GM12801 (cell line): Measurements from ENCODE around the gene CLK2.

ENCODE experiments used
- TF ChIP-seq, protein P1 (sequence below): IDR thresholded peaks from one replicate; pipeline ENCODE4 v1.5.1; 2011; ENCODE audit warnings: control low read depth; ENCODE audit not compliant: insufficient read length; ENCODE audit errors: extremely low read depth

Gene CLK2

DNA sequence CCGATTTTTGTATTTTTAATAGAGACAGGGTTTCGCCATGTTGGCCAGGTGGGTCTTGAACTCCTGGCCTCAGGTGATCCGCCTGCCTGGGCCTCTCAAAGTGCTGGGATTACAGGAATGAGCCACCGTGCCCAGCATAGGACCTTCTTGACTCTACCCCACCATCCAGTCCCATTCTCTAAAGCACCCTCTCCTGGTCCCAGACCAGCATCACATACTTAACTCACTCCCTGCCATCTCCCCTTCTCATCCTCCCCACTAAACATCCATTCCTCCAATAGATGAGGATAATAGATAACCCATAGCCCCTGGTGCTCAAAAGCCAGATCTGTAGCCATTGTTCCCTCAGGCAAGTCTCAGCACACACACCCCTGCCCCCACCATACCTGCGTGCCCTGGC, 20.1 kb downstream of the CLK2 start:
- TF ChIP-seq, protein P1, sequence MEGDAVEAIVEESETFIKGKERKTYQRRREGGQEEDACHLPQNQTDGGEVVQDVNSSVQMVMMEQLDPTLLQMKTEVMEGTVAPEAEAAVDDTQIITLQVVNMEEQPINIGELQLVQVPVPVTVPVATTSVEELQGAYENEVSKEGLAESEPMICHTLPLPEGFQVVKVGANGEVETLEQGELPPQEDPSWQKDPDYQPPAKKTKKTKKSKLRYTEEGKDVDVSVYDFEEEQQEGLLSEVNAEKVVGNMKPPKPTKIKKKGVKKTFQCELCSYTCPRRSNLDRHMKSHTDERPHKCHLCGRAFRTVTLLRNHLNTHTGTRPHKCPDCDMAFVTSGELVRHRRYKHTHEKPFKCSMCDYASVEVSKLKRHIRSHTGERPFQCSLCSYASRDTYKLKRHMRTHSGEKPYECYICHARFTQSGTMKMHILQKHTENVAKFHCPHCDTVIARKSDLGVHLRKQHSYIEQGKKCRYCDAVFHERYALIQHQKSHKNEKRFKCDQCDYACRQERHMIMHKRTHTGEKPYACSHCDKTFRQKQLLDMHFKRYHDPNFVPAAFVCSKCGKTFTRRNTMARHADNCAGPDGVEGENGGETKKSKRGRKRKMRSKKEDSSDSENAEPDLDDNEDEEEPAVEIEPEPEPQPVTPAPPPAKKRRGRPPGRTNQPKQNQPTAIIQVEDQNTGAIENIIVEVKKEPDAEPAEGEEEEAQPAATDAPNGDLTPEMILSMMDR: no peak

DNA sequence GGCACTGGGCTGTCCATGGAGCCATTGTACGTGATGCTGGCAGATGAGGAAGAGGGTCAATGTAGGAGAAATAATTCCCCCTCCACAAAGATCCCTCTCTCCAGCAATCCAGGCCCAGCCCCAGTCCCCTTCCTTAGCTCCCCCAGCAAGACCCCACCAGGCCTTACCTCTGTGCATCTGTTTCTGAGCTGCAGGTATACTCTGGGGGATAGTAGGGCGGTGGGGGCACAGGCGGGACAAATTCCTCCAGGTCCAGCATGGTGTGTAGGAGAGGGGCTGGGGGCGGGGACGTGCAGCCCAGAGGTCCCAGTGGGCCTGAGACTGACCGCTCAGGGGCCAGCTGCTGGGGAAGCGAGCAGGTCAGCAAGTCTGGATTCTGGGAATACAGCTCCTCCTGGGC, 21.7 kb downstream of the CLK2 start:
- TF ChIP-seq, protein P1: no peak

DNA sequence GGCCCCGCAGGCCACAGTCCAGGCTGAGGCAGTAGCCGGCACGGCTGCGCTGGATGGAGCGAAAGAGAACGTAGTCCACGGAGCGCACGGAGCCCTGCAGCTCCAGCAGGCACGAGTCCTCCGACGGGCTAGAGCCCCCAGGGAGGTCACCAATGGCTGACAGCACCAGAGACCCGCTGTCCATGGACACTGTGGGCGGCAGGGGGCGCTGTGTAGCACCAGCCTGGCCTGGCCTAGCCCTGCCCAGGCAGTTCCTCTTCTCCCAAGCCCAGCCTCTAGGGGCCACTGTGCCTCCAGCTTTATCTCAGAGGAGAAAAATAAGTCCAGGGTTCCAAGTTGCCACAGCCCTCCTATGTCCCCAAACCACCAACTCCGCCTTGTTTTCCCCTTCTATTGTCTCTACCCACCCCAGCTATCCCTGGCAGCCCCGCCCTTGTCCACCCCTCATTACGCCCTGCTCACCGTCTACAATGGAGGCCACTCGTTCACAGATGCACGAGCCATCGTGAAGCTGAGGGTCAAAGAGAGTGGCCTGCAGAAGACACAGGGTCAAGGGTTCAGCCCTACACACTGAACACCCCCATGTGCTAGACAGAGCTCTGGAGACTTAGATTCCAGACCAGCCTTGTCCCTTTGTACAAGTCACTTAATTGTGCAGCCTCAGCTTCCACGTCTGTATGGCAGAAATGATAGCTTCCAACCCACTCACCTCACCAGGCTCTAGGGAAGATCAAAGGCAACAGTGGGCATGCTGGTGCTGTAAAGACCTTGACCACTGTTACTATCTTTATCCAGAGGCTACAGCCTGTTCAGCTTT, 22.5 kb downstream of the CLK2 start:
- TF ChIP-seq, protein P1: peak; percentile 96

DNA sequence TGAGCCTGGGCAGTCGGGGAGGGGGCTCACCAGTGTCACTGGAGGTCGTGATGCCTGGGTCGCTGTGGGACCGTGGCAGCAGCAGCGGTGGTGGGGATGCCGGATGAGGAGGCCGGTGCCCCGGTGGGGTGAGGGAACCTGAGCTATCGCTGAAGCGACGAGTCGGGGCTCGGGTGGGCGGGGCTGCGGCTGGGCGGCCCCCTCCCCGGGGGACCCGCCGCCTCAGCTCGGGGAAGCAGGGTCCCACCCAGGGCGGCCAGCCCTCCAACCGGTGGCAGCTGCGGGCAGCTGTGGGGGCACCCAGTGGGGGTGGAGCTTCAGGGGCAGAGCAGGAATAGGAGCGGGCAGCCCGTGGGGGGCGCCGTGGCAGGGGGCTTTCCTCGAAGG, 23.1 kb downstream of the CLK2 start:
- TF ChIP-seq, protein P1: no peak

DNA sequence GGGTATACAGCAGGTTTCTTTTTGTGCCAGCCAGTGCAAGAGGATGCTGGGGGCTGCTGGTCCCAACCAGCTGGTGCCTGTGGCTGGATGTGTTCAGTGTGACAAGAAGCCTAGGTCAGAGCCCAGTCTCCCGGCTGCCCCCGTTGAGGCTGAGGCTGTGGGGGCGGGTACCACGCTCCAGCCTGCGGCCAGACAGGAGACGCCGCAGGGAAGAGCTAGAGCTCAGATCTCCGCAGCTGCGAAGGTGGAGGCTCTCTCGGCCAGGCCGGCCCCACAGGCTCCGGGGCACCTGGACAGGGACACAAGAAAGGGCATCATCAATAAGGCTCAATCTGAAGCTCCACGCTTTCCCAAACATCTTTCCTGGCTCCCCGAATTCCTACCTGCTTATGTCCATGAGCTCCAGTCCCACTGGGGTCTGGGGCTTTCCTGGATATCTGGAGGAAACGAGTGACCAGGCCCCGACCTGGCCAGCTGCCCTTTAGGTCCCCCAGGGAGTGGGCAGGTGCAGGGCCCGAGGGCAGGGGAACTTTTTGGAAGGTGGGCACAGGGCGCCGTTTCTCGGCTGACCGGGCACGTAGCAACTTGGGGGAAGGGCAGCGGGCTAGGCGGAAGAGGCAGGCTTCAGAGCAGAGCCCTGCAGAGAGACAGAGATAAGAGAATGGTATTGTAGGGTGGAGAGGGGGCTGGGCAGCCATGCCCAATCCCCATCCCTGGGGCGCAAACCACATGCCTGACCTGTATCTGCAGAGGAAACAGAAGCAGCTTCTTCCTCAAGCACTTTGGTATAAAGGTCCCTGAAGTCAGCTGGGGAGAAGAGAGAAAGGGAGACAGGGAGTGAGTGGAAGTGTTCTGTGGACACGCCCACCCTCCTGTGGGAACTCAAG, 25.4 kb downstream of the CLK2 start:
- TF ChIP-seq, protein P1: no peak

DNA sequence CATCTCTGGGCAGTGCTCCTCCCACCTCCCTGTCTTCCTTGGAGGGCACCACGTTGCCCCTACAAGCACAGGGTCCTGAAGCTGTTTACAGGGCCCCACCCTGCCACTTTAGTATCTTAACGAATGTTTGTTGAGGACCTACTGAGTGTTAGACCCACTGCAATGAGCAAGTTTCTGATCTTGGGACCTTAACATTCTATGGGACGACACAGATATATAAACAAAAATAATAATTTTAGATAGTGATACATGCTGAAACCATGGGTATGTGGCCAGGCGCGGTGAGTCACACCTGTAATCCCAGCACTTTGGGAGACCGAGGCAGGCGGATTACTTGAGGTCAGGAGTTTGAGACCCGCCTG, 28.2 kb downstream of the CLK2 start:
- TF ChIP-seq, protein P1: no peak

DNA sequence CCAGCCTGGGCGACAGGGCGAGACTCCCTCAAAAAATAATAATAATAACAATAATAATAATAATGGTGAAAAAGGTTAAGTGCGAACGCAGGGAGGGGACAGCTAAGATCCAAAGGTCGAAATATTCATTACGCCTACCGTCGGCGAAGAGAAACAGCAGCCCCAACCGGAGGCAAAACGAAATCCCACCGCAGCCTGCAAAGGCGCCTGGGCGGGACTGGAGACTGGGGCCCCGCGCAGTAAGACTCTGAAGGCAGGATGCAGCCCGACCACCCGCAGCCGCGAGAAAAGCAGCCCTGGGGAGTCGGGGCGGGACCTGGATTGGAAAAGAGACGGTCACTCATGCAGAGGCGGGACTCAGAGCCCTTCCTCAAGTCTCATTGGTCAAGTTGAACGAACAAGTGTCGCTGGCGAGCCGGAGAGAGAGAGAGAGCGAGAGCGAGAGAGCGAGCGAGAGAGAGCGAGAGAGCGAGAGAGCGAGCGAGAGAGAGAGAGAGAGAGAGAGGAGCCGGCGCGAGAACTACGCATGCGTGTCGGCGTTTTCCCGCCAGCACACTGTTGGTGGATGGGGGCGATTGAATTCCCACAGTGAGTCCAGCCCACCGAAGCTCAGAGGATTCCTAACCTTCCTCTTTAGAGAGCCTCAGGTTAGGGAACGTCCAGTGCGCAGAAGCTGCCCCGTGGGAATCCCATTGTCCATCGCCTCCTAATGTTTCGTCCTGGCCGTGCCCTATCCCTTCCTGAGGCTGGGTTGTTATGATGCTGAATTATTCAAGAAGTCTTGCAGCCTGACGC, 28.7 kb downstream of the CLK2 start:
- TF ChIP-seq, protein P1: no peak
